Embryonic facial prominence (tissue), 1 donor: ENCODE data around the gene TLX1.

Source experiments
- DNase-seq: peaks from one replicate; pipeline ENCODE4 v3.0.0-alpha.2; 2016; ENCODE audit errors: extremely low spot score

Gene TLX1

GRCh38 chr10:101134299-101135127 lies 3.4 kb downstream of the TLX1 start:
- no peak for DNase-seq

- DNase-seq = no peak
Observed at GRCh38 chr10:101135141-101136006, 4.3 kb downstream of the TLX1 start.

GRCh38 chr10:101136007-101136707 lies 5.1 kb downstream of the TLX1 start:
- DNase-seq = no peak

GRCh38 chr10:101136708-101137121 lies 5.6 kb downstream of the TLX1 start:
- no peak for DNase-seq

- no peak for DNase-seq
Observed at GRCh38 chr10:101137271-101137670, 6.2 kb downstream of the TLX1 start.

- DNase-seq = no peak
Observed at GRCh38 chr10:101138788-101139420, 7.8 kb downstream of the TLX1 start.

- no peak for DNase-seq
Observed at GRCh38 chr10:101139421-101139911, 8.4 kb downstream of the TLX1 start.

- no peak for DNase-seq
Observed at GRCh38 chr10:101140084-101140949, 9.2 kb downstream of the TLX1 start.

- DNase-seq = no peak
Observed at GRCh38 chr10:101140950-101141615, 10.0 kb downstream of the TLX1 start.

GRCh38 chr10:101141616-101142532 lies 10.8 kb downstream of the TLX1 start:
- DNase-seq = peak; percentile 45

- no peak for DNase-seq
Observed at GRCh38 chr10:101142533-101143344, 11.6 kb downstream of the TLX1 start.

- DNase-seq = no peak
Observed at GRCh38 chr10:101143345-101143630, 12.2 kb downstream of the TLX1 start.

- no peak for DNase-seq
Observed at GRCh38 chr10:101144053-101144452, 13.0 kb downstream of the TLX1 start.

GRCh38 chr10:101145145-101145544 lies 14.0 kb downstream of the TLX1 start:
- no peak for DNase-seq

GRCh38 chr10:101145750-101146391 lies 14.8 kb downstream of the TLX1 start:
- DNase-seq = no peak

GRCh38 chr10:101146392-101147251 lies 15.5 kb downstream of the TLX1 start:
- no peak for DNase-seq

GRCh38 chr10:101151395-101151794 lies 20.3 kb downstream of the TLX1 start:
- no peak for DNase-seq
